ENCODE data around the gene IGBP1. TPM values are rescaled to one million over a fixed set of nuclear protein-coding genes. Genes with fewer than 3 reads are reported as not detected.
"Not testable (repeated sequence)": the region's sequence is repeated elsewhere in the genome, so short reads cannot be mapped to it uniquely, and the experiment has no call there.

The IGBP1 gene
- total RNA-seq (10 to 100 TPM; 54.0 to 56.1 TPM), total RNA-seq (76.7 to 78.5 reads per million in 2 donors)

GRCh38 chrX:70133303-70134115 lies at the start of gene IGBP1:
Gene IGBP1 (plus strand): TSS chrX:70133447. CDS start chrX:70133948, 501 bp downstream.
- H3K9me3 ChIP-seq (ENCODE audit: control insufficient read depth, low read length, poor library complexity, severe bottlenecking): no peaks in the 10 kb centered on the region
- DNase-seq (peak; percentile 48 to 68 (median 55)), ATAC-seq (peak; percentile 86)
- H3K4me3 Mint-ChIP-seq: peak within 1 kb of the TSS; percentile 96
- H3K27ac Mint-ChIP-seq: peak within 1 kb of the TSS; percentile 95
- H3K36me3 Mint-ChIP-seq (ENCODE audit: low read depth): no peaks in the 10 kb centered on the region
- H3K4me1 Mint-ChIP-seq: peaks cover 21% of the 10 kb centered on the region
- no peaks in the 10 kb centered on the region for H3K27me3 Mint-ChIP-seq

- Mint-ChIP-seq H3K27me3 (peaks cover 8% of the 10 kb centered on the region), H3K4me3 (no peak overlapping the region), H3K36me3 (ENCODE audit: low read depth) (no peaks in the 10 kb centered on the region), H3K27ac (no peak overlapping the region), H3K4me1 (no peaks in the 10 kb centered on the region)
- no peak for DNase-seq
- no peaks in the 10 kb centered on the region for H3K9me3 ChIP-seq (ENCODE audit: control insufficient read depth, low read length, poor library complexity, severe bottlenecking)
- no peak for ATAC-seq
Observed at GRCh38 chrX:70084592-70085240, 48.5 kb upstream of the IGBP1 start.

- Mint-ChIP-seq H3K4me3 (no peak overlapping the region), H3K27me3 (no peaks in the 10 kb centered on the region), H3K4me1 (no peaks in the 10 kb centered on the region), H3K36me3 (ENCODE audit: low read depth) (no peaks in the 10 kb centered on the region), H3K27ac (no peak overlapping the region)
- ATAC-seq: no peak
- no peaks in the 10 kb centered on the region for H3K9me3 ChIP-seq (ENCODE audit: control insufficient read depth, low read length, poor library complexity, severe bottlenecking)
- no peak for DNase-seq
Observed at GRCh38 chrX:70087857-70088630, 45.2 kb upstream of the IGBP1 start.

DNA sequence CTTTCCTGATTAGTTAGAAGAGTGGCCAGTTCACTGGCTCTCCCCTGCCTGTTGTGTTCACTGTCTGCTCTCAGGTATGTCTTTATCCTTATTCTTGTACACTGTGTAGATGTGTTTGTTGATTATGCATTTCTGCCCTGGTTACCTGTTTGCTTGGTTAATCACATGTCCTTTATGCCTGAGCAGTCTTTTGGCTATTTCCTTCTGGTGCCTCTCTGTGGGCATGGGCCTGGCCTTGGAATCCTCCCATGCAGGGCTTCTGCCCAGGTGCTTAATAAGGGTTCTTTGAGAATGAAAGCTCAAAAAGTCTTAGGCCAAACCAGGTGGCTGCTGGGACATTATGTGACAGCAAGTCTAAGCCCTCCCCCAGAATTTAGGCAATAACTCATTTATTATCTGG lies 44.5 kb upstream of the IGBP1 start:
- no peaks in the 10 kb centered on the region for H3K9me3 ChIP-seq (ENCODE audit: control insufficient read depth, low read length, poor library complexity, severe bottlenecking)
- ATAC-seq: no peak
- Mint-ChIP-seq H3K4me3 (no peak overlapping the region), H3K27me3 (no peaks in the 10 kb centered on the region), H3K27ac (no peak overlapping the region), H3K4me1 (no peaks in the 10 kb centered on the region), H3K36me3 (ENCODE audit: low read depth) (no peaks in the 10 kb centered on the region)
- DNase-seq: no peak

GRCh38 chrX:70089604-70090297 lies 43.5 kb upstream of the IGBP1 start:
- H3K36me3 Mint-ChIP-seq (ENCODE audit: low read depth): no peaks in the 10 kb centered on the region
- H3K27ac Mint-ChIP-seq: no peak overlapping the region
- H3K4me3 Mint-ChIP-seq: no peak overlapping the region
- no peaks in the 10 kb centered on the region for H3K27me3 Mint-ChIP-seq
- ATAC-seq (no peak), DNase-seq (no peak)
- H3K4me1 Mint-ChIP-seq: no peaks in the 10 kb centered on the region
- no peaks in the 10 kb centered on the region for H3K9me3 ChIP-seq (ENCODE audit: control insufficient read depth, low read length, poor library complexity, severe bottlenecking)

GRCh38 chrX:70092247-70092646 lies 41.0 kb upstream of the IGBP1 start:
- H3K9me3 ChIP-seq (ENCODE audit: control insufficient read depth, low read length, poor library complexity, severe bottlenecking): no peaks in the 10 kb centered on the region
- H3K36me3 Mint-ChIP-seq (ENCODE audit: low read depth): no peaks in the 10 kb centered on the region
- H3K4me1 Mint-ChIP-seq: peaks cover 2% of the 10 kb centered on the region
- DNase-seq (no peak), ATAC-seq (no peak)
- no peak overlapping the region for H3K4me3 Mint-ChIP-seq
- H3K27ac Mint-ChIP-seq: no peak overlapping the region
- no peaks in the 10 kb centered on the region for H3K27me3 Mint-ChIP-seq

GRCh38 chrX:70096052-70096451 lies 37.2 kb upstream of the IGBP1 start:
- DNase-seq (no peak), ATAC-seq (no peak)
- Mint-ChIP-seq H3K4me3 (no peak overlapping the region), H3K27ac (peak overlapping the region; percentile 39), H3K36me3 (ENCODE audit: low read depth) (no peaks in the 10 kb centered on the region), H3K27me3 (peaks cover 14% of the 10 kb centered on the region), H3K4me1 (peaks cover 2% of the 10 kb centered on the region)
- H3K9me3 ChIP-seq (ENCODE audit: control insufficient read depth, low read length, poor library complexity, severe bottlenecking): no peaks in the 10 kb centered on the region

- no peaks in the 10 kb centered on the region for H3K36me3 Mint-ChIP-seq (ENCODE audit: low read depth)
- H3K4me3 Mint-ChIP-seq: no peak overlapping the region
- no peak overlapping the region for H3K27ac Mint-ChIP-seq
Observed at GRCh38 chrX:70105229-70105628, 28.0 kb upstream of the IGBP1 start.

DNA sequence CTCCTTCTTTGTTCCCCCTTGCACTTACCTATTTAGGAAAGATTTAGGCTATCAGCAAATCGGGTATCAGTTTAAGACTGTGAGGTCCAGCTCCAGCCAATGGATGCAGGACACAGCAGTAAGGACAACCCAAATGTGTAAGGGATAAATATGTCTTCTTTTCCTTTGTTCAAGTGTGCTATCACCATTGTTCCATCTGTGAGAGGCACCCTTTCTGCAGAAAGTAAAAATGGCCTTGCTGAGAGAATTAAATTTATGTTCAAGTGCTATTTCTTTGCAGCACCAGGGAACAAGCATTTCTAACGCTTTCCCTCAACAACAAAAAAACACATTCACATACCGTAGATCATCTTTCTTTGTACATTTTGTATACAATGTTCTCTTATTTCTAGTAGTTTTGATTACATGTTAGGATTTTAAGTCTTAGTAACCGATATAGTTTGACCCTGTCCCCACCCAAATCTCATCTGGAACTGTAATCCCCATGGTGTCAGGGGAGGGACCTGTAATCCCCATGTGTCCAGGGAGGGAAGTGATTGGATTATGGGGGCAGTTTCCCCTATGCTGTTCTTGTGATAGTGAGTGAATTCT lies 21.7 kb upstream of the IGBP1 start:
- not testable (repeated sequence) for H3K9me3 ChIP-seq (ENCODE audit: control insufficient read depth, low read length, poor library complexity, severe bottlenecking); H3K27me3 Mint-ChIP-seq; DNase-seq; H3K4me3 Mint-ChIP-seq; H3K4me1 Mint-ChIP-seq; H3K27ac Mint-ChIP-seq; H3K36me3 Mint-ChIP-seq (ENCODE audit: low read depth); ATAC-seq

More at GRCh38 chrX:70105229-70105628, 28.0 kb upstream of the IGBP1 start:
- Mint-ChIP-seq H3K4me1 (no peaks in the 10 kb centered on the region), H3K27me3 (no peaks in the 10 kb centered on the region)
- no peak for DNase-seq
- no peaks in the 10 kb centered on the region for H3K9me3 ChIP-seq (ENCODE audit: control insufficient read depth, low read length, poor library complexity, severe bottlenecking)
- ATAC-seq: no peak

DNA sequence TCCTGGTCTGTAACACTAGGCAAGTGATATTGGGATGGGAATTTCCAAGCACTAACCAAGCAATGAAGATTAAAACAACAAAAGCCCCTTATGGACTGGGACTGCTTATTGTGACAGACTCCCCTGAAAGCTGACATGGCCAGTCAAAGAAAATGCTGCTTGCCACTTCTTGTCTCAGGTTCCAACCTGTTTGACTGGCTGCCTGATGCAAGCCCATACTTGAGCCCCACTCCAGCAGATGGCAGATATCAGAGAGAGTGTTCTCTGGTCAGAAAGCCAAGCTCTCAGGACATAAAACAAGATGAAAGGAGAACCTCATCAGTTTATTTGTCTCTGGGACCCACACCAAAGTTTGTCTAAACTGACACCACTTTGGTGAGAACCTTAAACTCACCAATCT lies 15.5 kb upstream of the IGBP1 start:
- ATAC-seq: no peak
- H3K27me3 Mint-ChIP-seq: peaks cover 10% of the 10 kb centered on the region
- H3K4me1 Mint-ChIP-seq: no peaks in the 10 kb centered on the region
- H3K36me3 Mint-ChIP-seq (ENCODE audit: low read depth): peaks cover 4% of the 10 kb centered on the region
- H3K27ac Mint-ChIP-seq: no peak overlapping the region
- DNase-seq: no peak
- H3K4me3 Mint-ChIP-seq: no peak overlapping the region
- no peaks in the 10 kb centered on the region for H3K9me3 ChIP-seq (ENCODE audit: control insufficient read depth, low read length, poor library complexity, severe bottlenecking)

- not testable (repeated sequence) for DNase-seq; H3K4me1 Mint-ChIP-seq; H3K27ac Mint-ChIP-seq; ATAC-seq; H3K36me3 Mint-ChIP-seq (ENCODE audit: low read depth); H3K4me3 Mint-ChIP-seq; H3K27me3 Mint-ChIP-seq; H3K9me3 ChIP-seq (ENCODE audit: control insufficient read depth, low read length, poor library complexity, severe bottlenecking)
Observed at GRCh38 chrX:70123014-70123413, 10.2 kb upstream of the IGBP1 start.

GRCh38 chrX:70124678-70125077 lies 8.6 kb upstream of the IGBP1 start:
- Mint-ChIP-seq H3K4me1 (peaks cover 3% of the 10 kb centered on the region), H3K27ac (no peak overlapping the region), H3K36me3 (ENCODE audit: low read depth) (peaks cover 4% of the 10 kb centered on the region), H3K27me3 (peaks cover 6% of the 10 kb centered on the region), H3K4me3 (no peak overlapping the region)
- ATAC-seq (no peak), DNase-seq (no peak)
- H3K9me3 ChIP-seq (ENCODE audit: control insufficient read depth, low read length, poor library complexity, severe bottlenecking): no peaks in the 10 kb centered on the region

All from T-helper 17 cell (primary cell).